ENCODE data around the gene C1orf53.

The C1orf53 gene

GRCh38 chr1:197908716-197909220 lies 6.3 kb downstream of the C1orf53 start:
- no peak for DNase-seq (ENCODE audit: low spot score)

- DNase-seq (ENCODE audit: low spot score) = no peak
Observed at GRCh38 chr1:197909384-197909783, 7.0 kb downstream of the C1orf53 start.

DNA sequence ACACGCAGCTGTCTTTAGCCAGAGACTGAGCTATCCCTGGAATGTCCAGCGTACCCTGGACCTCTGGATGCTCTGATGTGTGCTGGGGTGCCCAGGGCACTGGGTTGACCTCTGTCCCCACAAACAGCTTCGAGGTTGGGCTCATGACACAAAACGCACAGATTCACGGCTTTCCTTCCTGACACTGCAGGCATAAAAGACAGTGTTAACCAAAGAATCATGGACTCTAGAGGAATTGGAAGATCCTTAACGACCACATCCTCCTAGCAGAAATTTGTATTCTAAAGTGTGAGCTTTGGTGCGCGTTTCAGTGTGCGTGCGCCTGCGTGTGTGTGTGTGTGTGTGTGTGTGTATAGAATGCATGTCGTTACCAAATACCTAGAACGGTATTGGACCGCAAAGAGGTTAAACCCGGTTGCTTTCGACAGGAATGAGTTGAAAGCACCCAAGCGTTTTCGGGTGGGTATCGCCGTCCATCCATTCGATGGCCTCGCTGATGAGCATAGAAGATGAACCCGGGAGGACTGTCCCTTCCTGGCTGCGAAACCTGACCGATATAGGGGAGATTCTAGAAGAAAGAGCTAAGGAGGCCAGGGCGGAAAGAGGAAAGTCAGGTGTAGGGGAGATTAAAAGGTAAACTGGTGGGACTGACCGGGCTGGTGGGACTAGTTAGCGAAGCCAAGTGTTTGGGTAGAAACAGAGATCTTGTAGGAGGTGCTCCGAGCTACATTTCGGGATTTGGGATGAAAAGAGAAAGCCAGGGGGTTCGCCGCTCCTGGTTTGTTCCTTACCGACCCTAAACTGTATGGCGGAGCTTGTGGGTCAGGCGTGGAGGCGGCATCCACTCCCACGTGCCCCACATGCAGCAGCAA lies 7.9 kb downstream of the C1orf53 start:
- no peak for DNase-seq (ENCODE audit: low spot score)

- DNase-seq (ENCODE audit: low spot score) = no peak
Observed at GRCh38 chr1:197911111-197911856, 8.9 kb downstream of the C1orf53 start.

DNA sequence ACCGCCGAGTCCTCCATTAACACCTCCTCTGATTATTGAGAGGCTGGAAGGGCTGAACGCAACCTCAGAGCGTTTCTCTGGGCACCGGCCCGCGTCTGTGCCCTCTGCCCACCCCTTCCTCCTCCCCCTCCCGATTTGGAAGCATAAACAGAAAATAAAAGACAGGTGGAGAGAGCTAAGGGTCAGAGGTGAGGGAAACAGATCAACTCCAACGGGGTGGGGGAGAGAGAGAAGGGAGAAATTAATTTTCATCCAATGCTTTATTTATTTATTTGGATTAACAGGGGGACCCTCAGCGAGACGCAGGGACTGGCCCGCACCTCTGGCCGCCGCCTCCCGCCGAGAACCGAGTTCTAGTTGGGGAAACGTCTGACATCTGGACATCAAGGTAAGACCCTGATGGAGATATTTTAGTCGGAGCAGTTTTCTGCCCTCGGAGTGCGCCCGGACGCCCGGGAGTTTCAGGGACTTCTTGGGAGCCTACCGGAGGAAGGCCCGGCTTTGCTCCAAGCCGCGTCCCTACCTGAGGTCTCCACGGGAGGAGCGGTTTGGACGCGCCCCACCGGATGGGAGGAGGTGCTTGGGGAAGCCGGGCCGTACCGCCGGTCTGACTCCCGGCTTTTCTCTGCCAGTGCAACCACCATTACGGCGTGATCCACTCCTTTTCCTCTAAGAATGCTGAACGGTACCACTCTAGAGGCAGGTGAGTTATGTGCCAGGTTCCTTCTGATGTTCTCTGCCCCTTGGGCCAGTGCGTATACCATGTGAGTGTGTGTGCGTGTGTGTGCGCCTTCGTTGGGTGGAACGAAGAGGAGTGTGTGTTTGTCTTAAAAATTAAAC lies 9.6 kb downstream of the C1orf53 start:
- DNase-seq (ENCODE audit: low spot score) = no peak

DNA sequence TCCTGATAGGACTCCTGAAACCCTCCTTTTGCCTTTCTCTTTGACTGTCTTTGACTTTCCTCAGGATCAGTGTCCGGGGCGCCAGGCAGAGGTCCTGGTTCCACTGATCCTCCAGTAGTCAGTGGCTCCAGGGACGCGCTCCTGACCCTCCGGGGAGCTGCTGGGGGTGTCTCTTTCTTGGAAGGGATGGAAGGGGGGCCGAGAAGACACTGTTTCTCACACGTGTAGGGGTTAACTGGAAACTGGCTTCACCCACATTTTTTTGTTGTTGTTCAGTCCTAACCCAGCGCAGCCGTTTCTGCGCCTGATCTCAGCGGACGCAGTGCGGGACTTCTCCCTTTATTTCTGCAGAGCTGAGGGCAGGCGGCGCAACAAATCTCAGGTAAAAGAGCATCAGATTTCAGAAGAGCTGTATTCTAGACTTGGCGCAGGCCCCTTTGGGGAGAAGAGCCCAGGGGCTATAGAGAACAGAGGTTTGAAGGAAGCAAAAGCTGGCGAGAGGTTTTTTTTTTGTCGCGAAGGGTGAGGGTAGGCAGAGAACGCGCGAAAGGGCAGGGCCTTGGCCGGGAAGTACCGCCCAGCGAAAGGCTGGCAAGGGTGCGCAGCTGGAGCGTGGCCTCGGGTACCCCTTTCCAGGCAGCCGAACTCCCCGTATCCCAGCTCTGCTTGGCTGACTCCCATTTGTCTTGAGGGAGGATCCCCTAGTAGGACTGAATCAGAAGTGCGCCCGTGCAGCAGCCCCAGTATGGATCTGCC lies 10.5 kb downstream of the C1orf53 start:
- DNase-seq (ENCODE audit: low spot score) = no peak

DNA sequence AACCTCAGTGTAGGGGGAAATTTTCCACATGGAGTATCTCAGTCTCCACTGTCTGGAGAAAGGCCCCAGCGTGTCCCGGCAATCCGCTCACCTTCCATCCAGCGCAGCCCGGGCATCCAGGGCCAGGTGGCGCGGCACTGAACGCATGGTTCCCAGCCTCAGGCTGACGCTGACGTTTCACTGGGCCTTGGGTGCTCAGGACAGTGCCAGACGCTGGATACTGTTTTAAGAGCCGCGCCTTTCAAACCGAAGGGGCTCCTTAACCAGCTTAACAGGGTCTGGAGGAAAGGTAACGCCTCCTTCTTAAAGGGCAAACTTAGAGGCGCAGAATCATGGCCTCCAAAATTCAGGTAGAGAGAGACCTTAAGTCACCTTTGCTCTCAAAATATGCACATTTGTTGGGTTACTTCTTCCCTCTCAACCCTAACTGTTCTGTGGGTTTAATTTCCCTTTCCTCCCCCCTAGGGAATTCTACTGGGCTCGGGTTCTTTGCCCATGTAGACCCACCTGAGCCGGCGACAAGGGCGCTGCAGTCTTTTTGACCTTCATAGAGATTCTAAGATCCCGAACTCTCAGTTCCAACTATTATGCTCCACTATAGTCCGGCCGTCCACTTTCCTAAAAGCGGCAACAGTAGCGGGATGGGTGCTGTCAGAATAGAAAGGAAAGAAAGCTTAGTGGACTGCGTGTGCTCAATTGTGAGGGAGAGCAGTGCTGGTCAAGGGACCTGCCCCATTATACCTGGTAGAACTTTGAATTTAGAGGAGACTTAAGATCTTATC lies 11.3 kb downstream of the C1orf53 start:
- DNase-seq (ENCODE audit: low spot score) = no peak

DNA sequence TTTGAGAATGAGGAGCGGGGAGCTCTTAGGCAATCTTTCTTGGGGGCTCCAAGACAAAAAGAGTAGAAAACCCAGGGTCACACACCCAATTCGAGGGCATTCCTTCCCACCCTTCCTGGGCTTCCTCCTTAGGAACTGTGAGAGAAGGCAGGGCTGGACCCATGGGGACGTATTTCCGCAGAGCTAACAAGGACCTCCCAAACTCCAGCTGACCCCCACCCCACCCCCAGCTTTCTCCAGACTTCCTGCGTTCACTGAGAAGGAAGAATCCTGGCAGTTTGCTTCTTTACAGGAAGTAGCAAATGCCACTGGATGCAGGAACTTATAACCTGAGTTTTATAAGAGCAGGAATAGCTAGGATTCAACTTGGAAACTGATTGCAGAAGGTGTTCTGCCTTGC lies 12.1 kb downstream of the C1orf53 start:
- DNase-seq (ENCODE audit: low spot score) = no peak

DNA sequence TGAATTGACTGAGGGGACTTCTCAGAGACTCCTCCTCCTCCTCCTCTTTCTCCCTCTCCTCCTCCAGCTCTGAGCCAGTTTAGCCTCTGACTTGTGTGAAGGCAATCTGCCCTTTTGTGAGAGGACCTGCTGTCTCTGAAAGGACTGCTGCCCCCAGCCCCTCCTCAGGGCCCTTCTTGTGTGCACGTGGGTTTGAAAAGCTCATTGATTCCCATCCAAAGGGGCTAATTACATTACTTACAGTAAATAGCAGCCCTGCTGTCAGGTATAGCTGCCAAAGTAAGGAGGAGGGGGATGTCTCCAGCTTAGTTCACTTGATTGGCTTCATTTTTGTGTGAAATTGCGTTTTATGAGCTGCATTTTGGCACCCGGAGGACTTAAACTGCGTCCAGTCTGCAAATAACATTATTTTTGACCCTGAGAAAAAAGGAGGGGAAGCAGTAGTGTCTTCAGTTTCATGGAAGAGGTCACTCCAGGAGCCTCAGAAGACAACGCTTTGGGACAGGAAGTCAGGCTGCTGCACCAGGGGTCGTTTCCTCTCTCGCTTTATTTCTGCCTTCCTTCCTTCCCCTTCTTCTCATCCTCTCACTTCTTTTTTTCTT lies 12.9 kb downstream of the C1orf53 start:
- no peak for DNase-seq (ENCODE audit: low spot score)

DNA sequence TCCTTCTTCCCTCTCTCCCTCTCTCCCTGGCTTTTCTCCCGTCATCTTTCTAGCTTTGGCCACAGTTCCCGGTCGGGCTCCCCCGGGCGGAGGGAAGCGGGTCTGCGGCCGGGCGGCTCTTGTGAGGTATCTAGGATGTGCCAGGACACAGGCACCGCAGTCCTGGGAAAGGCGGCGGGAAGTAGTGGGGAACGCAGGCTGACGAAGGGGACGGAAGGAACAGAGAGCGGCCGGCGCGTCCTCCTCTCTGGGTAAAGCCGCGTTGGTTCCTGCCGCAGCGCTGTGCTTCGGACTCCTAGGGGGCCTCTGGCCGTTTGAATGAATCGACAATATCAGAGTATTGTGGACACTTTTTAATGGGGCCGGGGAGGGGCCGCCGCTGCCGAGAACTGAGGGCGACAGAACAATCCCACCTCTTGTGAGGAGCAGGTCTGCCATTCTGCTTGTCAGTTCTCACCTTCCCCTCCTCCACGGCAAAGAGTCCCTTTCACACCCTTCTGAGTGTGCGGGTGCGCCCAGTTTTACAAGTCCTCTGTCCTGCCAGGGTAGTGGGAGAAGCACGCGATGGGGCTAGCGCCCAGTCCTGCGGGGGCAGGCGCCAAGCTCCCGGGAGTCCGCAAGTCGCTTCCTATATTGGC lies 13.6 kb downstream of the C1orf53 start:
- DNase-seq (ENCODE audit: low spot score) = no peak

DNA sequence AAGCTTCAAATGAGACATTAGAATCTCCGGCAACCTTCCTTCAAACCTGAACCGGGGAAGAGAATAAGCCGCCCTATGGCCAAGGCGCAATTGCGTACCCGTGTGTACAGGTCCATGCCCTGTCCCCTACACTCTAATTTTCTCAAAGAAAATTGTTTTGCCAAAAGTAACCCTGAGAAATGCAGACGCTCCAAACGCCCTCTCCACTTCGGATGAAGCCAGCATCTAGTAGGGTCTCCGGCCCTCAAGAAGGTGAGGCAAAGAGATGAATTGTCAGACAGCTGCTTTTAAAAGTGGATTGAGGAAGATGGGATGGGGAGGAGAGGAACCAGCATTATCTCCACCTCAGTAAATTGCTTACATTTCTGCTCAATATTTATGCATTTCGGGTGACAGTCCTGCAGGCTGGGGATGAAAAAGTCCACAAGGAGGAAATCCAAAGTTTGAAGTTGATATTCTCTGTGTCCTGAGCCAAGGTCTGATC lies 14.1 kb downstream of the C1orf53 start:
- DNase-seq (ENCODE audit: low spot score) = no peak

DNA sequence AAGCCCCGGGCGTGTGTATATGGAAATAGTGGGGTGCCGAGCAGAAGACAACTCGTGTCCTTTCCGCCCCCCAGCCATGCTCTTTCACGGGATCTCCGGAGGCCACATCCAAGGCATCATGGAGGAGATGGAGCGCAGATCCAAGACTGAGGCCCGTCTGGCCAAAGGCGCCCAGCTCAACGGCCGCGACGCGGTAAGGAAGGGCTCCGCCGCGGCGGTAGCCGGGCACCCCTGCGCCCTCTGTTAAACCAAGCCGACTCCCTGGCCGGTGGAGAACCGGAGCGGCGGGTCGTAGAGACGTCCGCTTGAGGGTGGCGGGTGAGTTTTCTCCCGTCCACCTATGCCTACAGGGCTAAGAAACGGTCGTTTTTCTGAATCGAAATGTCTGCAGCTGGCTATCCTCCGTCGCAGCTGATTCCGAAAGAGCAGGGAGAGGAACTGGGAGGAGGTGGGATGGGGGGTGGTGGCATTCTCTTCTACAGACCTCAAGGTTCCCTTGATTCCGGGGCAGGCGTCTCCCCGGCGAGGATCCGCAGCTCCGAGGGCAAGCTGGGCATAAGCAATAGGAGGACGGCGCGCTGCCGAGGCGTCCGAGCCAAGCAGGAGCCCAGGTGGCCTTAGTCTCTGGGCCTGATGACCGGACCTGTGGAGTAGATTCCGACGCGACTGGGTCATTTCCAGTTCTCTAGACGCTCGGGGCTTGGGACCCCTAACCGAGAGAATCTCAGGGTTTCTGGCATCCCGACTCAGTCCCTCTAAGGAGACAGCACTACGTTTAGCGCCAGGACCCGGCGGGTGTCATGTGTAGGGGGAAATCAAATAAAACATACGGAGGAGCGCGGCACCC lies 15.6 kb downstream of the C1orf53 start:
- DNase-seq (ENCODE audit: low spot score) = no peak

DNA sequence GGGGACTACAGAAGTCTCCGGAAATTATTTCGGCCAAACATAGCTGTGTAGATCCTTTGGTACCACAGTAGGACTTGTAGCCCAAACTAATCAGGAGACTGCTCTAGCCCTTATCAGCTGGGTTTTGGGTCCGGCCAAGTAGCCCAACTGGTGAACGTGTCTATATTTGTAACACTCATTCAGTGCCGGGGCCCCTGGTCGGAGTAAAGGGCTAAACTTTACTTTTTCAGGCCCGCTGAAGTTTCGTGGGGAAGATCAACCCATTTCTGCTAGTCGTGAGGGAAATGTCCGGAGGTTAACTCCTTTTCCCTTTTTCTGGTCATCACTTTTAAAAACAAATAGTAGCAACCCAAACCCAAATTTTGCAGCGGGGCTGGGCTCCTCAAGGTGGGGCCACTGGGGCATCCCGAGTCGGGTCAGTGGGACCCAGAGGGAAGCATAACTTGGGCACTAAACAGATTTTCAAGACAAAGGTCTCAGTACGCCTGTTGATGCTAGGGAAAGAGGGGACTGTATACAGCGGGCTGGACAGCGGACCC lies 16.4 kb downstream of the C1orf53 start:
- no peak for DNase-seq (ENCODE audit: low spot score)

DNA sequence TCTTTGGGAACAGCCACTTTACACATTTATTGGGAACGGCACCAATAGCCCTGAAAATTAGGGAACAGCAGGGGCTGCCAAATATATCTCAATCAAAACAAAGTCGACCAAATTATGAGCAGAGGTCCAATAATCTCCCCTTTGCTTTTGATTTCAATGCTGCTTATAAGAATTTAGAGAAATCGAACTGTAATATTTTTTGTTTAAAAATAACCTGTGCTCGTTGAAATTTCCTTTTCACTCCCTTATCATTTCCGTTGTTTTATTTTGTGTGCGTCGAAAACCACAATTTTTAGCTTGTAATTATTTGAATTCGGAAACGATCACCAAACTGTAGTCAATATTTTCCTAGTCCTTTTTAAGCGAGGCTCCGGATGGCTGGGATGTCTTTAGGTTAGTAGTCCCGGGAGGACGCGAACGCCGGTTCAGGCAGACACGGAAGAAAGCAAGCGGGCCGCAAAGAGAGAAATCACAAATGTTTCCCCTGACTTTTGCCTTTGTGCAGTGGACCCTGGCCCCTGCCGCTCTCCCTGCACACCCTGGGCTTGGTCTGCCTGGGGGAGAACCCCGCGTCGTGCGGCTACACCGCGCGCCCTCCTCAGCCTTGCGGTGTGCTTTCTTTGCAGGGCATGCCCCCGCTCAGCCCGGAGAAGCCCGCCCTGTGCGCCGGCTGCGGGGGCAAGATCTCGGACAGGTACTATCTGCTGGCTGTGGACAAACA lies 17.1 kb downstream of the C1orf53 start:
- no peak for DNase-seq (ENCODE audit: low spot score)

GRCh38 chr1:197920067-197920396 lies 17.6 kb downstream of the C1orf53 start:
- DNase-seq (ENCODE audit: low spot score) = no peak

- DNase-seq (ENCODE audit: low spot score) = no peak
Observed at GRCh38 chr1:197920414-197921117, 18.1 kb downstream of the C1orf53 start.

All from NAMALWA (cell line).